ENCODE results near the gene PARD3B.

The PARD3B gene

GRCh38 chr2:205375461-205376448, 830.5 kb downstream of the PARD3B start:
- no peak for DNase-seq

GRCh38 chr2:205377324-205377723, 832.0 kb downstream of the PARD3B start:
- DNase-seq: no peak

GRCh38 chr2:205383601-205384000, 838.3 kb downstream of the PARD3B start:
- DNase-seq: no peak

GRCh38 chr2:205386109-205386508, 840.8 kb downstream of the PARD3B start:
- DNase-seq: no peak

GRCh38 chr2:205387350-205388055, 842.2 kb downstream of the PARD3B start:
- no peak for DNase-seq

GRCh38 chr2:205390866-205391265, 845.6 kb downstream of the PARD3B start:
- DNase-seq: no peak

- DNase-seq: no peak
Observed at GRCh38 chr2:205401511-205401910, 856.2 kb downstream of the PARD3B start.

GRCh38 chr2:205402011-205402410, 856.7 kb downstream of the PARD3B start:
- DNase-seq: no peak

- no peak for DNase-seq
Observed at GRCh38 chr2:205403244-205403825, 858.1 kb downstream of the PARD3B start.

- DNase-seq: no peak
Observed at GRCh38 chr2:205405194-205405593, 859.9 kb downstream of the PARD3B start.

GRCh38 chr2:205405752-205406151, 860.5 kb downstream of the PARD3B start:
- no peak for DNase-seq

GRCh38 chr2:205407984-205408383, 862.7 kb downstream of the PARD3B start:
- no peak for DNase-seq

- DNase-seq: no peak
Observed at GRCh38 chr2:205408696-205409095, 863.4 kb downstream of the PARD3B start.

- no peak for DNase-seq
Observed at GRCh38 chr2:205409411-205409810, 864.1 kb downstream of the PARD3B start.

GRCh38 chr2:205411558-205411957, 866.3 kb downstream of the PARD3B start:
- no peak for DNase-seq

GRCh38 chr2:205424326-205424725, 879.1 kb downstream of the PARD3B start:
- no peak for DNase-seq

GRCh38 chr2:205425102-205425501, 879.8 kb downstream of the PARD3B start:
- no peak for DNase-seq

GRCh38 chr2:205427112-205427511, 881.8 kb downstream of the PARD3B start:
- no peak for DNase-seq

- DNase-seq: no peak
Observed at GRCh38 chr2:205428811-205429210, 883.5 kb downstream of the PARD3B start.

GRCh38 chr2:205435970-205436369, 890.7 kb downstream of the PARD3B start:
- DNase-seq: no peak

- DNase-seq: no peak
Observed at GRCh38 chr2:205438241-205438640, 893.0 kb downstream of the PARD3B start.

GRCh38 chr2:205439621-205440020, 894.3 kb downstream of the PARD3B start:
- no peak for DNase-seq

- no peak for DNase-seq
Observed at GRCh38 chr2:205441524-205441923, 896.2 kb downstream of the PARD3B start.

- no peak for DNase-seq
Observed at GRCh38 chr2:205448189-205448588, 902.9 kb downstream of the PARD3B start.
